VCaP (cell line): ENCODE measurements around the gene TCEA2.

Experiments
- H3K27ac ChIP-seq: fragments of 450-650 bp; 2 replicates; pipeline ENCODE4 v1.5.1; 2017
- TF ChIP-seq, protein P1 (sequence below): fragments of 450-650 bp; conservative IDR thresholded peaks from 2 replicates; pipeline ENCODE4 v1.5.1; 2017; ENCODE audit warnings: mild to moderate bottlenecking, moderate library complexity

Gene TCEA2

DNA sequence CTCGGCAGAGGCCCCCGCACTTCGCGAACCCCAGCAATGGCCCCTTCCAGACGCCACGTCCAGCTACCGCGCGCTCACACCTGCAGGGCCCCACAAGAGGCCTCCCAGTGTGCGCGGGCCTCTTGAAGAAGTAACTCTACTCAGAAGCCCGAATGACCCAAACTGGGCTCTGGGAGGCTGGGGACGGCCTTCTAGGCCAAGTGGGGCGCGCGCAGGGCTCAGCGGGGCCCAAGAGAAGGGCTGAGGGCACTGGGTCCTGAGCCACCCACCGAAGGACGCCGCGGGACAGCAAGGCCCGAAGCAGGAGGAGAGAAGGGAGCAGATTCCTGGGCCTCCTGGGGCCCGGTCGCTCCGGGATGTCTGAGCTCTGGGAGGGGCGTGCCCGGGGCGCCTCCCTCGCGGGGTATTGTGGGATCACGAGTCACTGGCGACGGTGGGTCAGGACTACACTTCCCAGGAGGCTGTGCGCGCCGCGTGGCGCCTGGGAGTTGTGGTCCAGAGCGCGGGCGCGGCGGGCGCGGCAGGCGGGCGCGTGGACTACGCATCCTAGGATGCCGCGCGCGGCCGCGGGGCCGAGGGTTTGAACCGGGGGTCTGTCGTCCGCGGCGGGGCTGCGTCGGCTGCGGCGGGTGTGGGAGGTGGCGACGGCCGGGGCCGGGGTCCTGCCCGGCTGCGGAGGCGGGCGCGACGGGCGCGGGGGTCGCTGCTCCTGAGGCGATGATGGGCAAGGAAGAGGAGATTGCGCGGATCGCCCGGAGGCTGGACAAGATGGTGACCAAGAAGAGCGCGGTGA is at the start of gene TCEA2:
Gene TCEA2 (plus strand): TSS at position 603 of the 793 bp plus-strand sequence. CDS start 115 bp downstream, at position 718.
- TF ChIP-seq, protein P1, sequence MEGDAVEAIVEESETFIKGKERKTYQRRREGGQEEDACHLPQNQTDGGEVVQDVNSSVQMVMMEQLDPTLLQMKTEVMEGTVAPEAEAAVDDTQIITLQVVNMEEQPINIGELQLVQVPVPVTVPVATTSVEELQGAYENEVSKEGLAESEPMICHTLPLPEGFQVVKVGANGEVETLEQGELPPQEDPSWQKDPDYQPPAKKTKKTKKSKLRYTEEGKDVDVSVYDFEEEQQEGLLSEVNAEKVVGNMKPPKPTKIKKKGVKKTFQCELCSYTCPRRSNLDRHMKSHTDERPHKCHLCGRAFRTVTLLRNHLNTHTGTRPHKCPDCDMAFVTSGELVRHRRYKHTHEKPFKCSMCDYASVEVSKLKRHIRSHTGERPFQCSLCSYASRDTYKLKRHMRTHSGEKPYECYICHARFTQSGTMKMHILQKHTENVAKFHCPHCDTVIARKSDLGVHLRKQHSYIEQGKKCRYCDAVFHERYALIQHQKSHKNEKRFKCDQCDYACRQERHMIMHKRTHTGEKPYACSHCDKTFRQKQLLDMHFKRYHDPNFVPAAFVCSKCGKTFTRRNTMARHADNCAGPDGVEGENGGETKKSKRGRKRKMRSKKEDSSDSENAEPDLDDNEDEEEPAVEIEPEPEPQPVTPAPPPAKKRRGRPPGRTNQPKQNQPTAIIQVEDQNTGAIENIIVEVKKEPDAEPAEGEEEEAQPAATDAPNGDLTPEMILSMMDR = no peak
- peak within 1 kb of the TSS; percentile 87 for H3K27ac ChIP-seq

DNA sequence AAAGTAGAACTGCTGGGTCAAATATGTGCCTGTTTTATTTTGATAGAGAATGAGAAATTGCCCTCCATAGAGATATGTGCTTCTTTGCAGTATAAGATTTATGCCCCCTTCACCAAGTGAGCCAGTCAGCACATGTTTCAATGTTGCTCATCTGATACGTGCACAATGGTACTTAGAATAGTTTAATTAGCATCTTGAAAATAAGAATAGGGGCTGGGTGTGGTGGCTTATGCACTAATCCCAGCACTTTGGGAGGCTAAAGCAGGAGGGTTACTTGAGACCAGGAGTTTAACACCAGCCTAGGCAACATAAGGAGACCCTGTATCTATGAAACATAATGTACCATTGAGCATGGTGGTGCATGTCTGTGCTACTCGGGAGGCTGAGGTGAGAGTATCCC is 47.4 kb upstream of the TCEA2 start:
- TF ChIP-seq, protein P1 = no peak

DNA sequence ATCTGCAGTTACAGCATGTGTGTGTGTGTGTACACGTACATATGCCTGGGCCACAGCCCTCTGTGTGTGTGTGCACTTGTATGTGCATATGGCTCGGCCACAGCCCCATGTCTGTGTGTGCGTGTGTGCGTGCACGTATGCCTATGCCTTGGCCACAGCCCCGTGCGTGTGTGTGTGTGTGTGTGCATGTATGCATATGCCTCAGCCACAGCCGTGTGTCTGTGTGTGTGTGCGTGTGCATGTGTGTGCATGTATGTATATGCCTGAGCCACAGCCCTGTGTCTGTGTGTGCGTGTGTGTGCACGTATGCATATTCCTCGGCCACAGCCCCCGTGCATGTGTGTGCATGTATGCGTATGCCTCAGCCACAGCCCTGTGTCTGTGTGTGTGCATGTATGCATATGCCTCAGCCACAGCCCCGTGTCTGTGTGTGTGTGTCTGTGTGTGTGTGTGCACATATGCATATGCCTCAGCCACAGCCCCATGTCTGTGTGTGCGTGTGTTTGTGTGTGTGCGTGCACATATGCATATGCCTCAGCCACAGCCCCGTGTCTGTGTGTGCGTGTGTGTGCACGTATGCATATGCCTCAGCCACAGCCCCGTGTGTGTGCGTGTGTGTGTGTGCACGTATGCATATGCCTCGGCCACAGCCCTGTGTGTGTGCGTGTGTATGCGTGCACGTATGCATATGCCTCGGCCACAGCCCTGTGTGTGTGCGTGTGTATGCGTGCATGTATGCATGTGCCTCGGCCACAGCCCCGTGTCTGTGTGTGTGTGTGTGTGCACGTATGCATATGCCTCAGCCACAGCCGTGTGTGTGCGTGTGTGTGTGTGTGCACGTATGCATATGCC is 41.6 kb upstream of the TCEA2 start:
- H3K27ac ChIP-seq = no peak overlapping the region
- TF ChIP-seq, protein P1 = no peak

More for the DNA sequence above, 47.4 kb upstream of the TCEA2 start:
- H3K27ac ChIP-seq = no peak overlapping the region

DNA sequence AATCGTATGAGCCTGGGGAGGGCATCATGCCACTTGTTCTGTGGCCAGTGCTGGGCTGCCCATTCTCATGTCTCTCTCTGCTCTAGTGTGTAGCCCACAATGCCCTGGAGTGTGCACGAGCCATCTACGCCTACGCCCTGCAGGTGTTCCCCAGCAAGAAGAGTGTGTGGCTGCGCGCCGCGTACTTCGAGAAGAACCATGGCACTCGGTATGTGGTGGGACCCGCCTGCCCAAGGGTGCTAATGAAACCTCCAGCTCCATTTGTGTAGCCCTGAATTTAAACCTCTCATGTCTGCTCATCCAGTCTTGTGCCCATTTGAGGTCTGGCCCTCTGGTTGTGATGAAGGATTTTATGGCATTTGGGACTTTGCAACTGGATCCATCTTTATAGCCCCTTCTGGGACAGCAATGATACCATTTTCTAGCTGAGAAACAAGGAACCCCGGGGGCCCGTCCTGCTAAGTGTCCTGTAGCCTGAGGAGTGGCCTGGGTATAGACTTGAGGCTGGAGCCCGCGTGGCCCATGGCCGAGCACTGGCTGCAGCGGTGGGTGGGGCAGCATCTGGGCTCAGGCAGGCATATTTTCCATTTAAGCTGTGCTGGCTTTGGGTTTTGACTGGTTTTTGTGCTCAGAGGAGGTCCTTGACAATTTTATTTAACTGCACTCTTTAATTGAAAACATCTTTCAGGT is 40.2 kb upstream of the TCEA2 start:
- H3K27ac ChIP-seq = peak overlapping the region; percentile 54
- TF ChIP-seq, protein P1 = no peak

DNA sequence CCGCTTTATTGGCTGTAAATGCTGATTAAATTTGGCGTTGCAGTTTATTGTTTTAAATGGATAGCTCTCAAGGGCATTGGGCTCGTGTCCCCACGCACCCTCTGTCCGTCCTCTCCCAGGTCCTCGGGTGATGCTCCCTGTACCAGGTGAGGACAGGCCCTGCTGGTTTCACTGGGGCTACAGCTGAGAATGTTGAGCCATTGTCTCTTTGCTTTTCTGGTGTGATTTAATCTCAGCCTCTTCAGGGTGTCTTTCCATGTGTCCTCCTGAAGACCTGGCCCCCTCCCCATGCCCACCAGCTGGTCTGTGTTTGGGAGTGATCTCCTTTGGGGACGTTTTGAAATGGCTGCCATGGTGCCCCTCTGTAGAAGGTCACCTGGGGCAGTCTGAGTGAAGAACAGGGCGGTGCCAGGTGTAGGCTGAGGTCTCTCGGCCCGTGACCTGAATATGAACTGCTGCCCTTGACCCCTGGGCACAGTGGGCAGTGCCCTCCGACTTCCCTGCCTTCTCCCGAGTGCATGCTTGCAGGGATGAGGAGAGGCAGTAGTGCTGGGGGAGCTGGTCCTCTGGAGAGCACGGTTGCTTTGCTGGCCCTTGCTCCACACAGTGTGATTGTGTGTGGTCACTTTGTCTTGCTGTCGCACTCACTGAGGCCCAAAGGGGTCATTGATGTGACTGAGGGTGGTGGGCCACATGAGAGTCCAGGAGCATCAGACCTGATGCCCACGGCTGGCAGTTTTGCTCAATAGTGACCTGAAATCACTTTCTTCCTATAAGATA is 39.4 kb upstream of the TCEA2 start:
- H3K27ac ChIP-seq = peak overlapping the region; percentile 54
- TF ChIP-seq, protein P1 = no peak

DNA sequence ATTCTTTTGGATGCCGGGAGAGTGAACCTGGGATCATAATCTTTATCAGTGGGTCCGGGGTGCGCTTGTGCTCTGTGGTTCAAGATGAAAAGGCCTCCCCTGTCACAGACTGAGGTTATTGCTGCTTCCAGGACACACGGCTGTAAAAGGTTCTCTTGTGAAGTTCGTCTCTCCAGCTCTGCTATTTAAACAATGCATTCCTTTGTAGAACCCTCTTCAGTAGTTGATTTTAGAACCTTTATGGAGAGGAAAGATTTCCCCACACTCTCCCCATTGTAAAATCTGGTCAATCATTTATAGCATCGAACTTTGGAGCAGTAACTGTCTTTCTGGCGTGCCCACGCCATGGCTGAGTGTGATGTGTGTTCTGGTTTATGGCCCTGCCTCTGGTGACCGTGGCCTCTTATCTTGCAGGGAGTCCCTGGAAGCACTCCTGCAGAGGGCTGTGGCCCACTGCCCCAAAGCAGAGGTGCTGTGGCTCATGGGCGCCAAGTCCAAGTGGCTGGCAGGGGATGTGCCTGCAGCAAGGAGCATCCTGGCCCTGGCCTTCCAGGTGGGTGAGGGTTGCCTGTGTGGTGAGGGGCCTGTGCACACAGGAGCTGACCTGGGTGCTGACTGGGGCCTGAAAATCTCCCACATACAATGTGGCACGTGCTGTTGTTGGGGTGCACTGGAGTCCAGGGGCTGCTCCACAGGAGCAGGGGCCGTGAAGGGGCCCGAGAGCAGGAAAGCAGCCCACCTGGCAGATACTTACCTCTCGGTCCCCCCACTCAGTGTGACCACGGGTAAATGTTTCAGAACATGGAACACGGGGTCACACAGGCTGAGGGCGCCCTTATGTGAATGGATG is 38.6 kb upstream of the TCEA2 start:
- peak overlapping the region; percentile 54 for H3K27ac ChIP-seq
- TF ChIP-seq, protein P1 = no peak
